CD4-positive, CD25-positive, alpha-beta regulatory T cell (primary cell): ENCODE measurements around the gene MRPL44. TPM values are rescaled to one million over a fixed set of nuclear protein-coding genes. Genes with fewer than 3 reads are reported as not detected.

Experiments
- ATAC-seq, 2 donors: fragments of 150-1000 bp; cut with Tn5 transposase; one replicate each; pipeline ENCODE4 v1.10.0; 2021; ENCODE audit warnings: low read depth in 2 of 2, moderate number of reproducible peaks in 2 of 2, moderate library complexity in 1 of 2
- DNase-seq, 3 donors: peaks; one replicate each; pipeline versions ENCODE4 v3.0.0 to v3.0.0-alpha.2; 2012 to 2022; ENCODE audit warnings: mixed read lengths in 1 of 3
- H3K27ac ChIP-seq: one replicate; pipeline ENCODE4 v1.7.0; 2013; ENCODE audit warnings: mild to moderate bottlenecking, low read length; ENCODE audit not compliant: insufficient read depth, poor library complexity, severe bottlenecking
- H3K27me3 ChIP-seq: one replicate; pipeline ENCODE4 v1.7.0; 2013; ENCODE audit warnings: low read length; ENCODE audit not compliant: control insufficient read depth, insufficient read depth
- H3K36me3 ChIP-seq: one replicate; pipeline ENCODE4 v1.7.0; 2013; ENCODE audit warnings: mild to moderate bottlenecking, low read length, moderate library complexity; ENCODE audit not compliant: control insufficient read depth, insufficient read depth
- H3K4me1 ChIP-seq: 2 replicates; pipeline ENCODE4 v1.7.0; 2013; ENCODE audit warnings: mild to moderate bottlenecking, low read length; ENCODE audit not compliant: insufficient read depth, control insufficient read depth, poor library complexity, severe bottlenecking
- H3K4me3 ChIP-seq: one replicate; pipeline ENCODE4 v1.7.0; 2013; ENCODE audit warnings: low read depth, mild to moderate bottlenecking, low read length, moderate library complexity
- H3K9me3 ChIP-seq, 2 experiments: 1 replicate in 1 of 2; 2 replicates in 1 of 2; pipeline ENCODE4 v1.7.0; 2013; ENCODE audit warnings: low read length in 2 of 2, mild to moderate bottlenecking in 1 of 2, moderate library complexity in 1 of 2; ENCODE audit not compliant: control insufficient read depth in 2 of 2
- H3K27ac Mint-ChIP-seq, 3 donors: one replicate each; pipeline ENCODE4 v1.8.0; 2020 to 2022; ENCODE audit warnings: mild to moderate bottlenecking in 3 of 3, mixed read lengths in 3 of 3, moderate library complexity in 2 of 3
- H3K27me3 Mint-ChIP-seq: one replicate; pipeline ENCODE4 v1.8.0; 2022; ENCODE audit warnings: mild to moderate bottlenecking, mixed read lengths
- H3K36me3 Mint-ChIP-seq: one replicate; pipeline ENCODE4 v1.8.0; 2020; ENCODE audit warnings: mixed read lengths
- H3K4me1 Mint-ChIP-seq, 4 donors: one replicate each; pipeline ENCODE4 v1.8.0; 2020 to 2022; ENCODE audit warnings: mixed read lengths in 4 of 4, mild to moderate bottlenecking in 1 of 4
- H3K4me3 Mint-ChIP-seq, 4 donors: one replicate each; pipeline ENCODE4 v1.8.0; 2020 to 2022; ENCODE audit warnings: mild to moderate bottlenecking in 4 of 4, mixed read lengths in 4 of 4, moderate library complexity in 3 of 4
- H3K9me3 Mint-ChIP-seq, 7 donors: one replicate each; pipeline ENCODE4 v1.8.0; 2020 to 2022; ENCODE audit warnings: mixed read lengths in 7 of 7, mild to moderate bottlenecking in 3 of 7, moderate library complexity in 2 of 7
- polyA plus RNA-seq, 4 donors: library from polyadenylated mRNA; unstranded; fragments of 300-500 nt; fragmentation: Illumina TruSeq; gene quantifications; one replicate each; pipeline ENCODE4 v1.2.3, GENCODE V29; 2021
- total RNA-seq: library from RNA; stranded (reverse); gene quantifications from one replicate; pipeline ENCODE4 v1.2.3, GENCODE V29; 2022

Gene MRPL44
- total and polyA plus RNA-seq, 5 donors from 2014 or later = 27.4 to 46.5 (median 38.4) TPM

GRCh38 chr2:223967981-223968380, 10.7 kb downstream of the MRPL44 start:
- H3K9me3 ChIP-seq = no peaks in the 10 kb centered on the region
- Mint-ChIP-seq H3K27me3 (no peaks in the 10 kb centered on the region), H3K4me1 (peaks cover 6 to 15% (median 7%) of the 10 kb centered on the region in 4 donors), H3K36me3 (peaks cover 10% of the 10 kb centered on the region), H3K4me3 (no peak overlapping the region), H3K9me3 (no peaks in the 10 kb centered on the region), H3K27ac (no peak overlapping the region)
- no peaks in the 10 kb centered on the region for H3K27me3 ChIP-seq
- ATAC-seq (no peak), DNase-seq (no peak)
- H3K27ac ChIP-seq = no peak overlapping the region
- H3K4me1 ChIP-seq = peaks cover 5% of the 10 kb centered on the region
- peaks cover 48% of the 10 kb centered on the region for H3K36me3 ChIP-seq
- H3K4me3 ChIP-seq = no peak overlapping the region

- no peaks in the 10 kb centered on the region for H3K4me1 ChIP-seq
- ATAC-seq (no peak), DNase-seq (no peak)
- no peaks in the 10 kb centered on the region for H3K9me3 Mint-ChIP-seq
- no peak overlapping the region for H3K27ac Mint-ChIP-seq
- H3K4me3 Mint-ChIP-seq = no peak overlapping the region
- H3K9me3 ChIP-seq = no peaks in the 10 kb centered on the region
- H3K4me3 ChIP-seq = no peak overlapping the region
- no peak overlapping the region for H3K27ac ChIP-seq
- peaks cover 40% of the 10 kb centered on the region for H3K36me3 ChIP-seq
- H3K4me1 Mint-ChIP-seq = peaks cover 4 to 8% (median 6%) of the 10 kb centered on the region in 4 donors
- no peaks in the 10 kb centered on the region for H3K27me3 ChIP-seq
- H3K36me3 Mint-ChIP-seq = peaks cover 10% of the 10 kb centered on the region
- no peaks in the 10 kb centered on the region for H3K27me3 Mint-ChIP-seq
Measured at GRCh38 chr2:223969315-223969714, 12.1 kb downstream of the MRPL44 start.

- Histone ChIP-seq H3K27me3 (no peaks in the 10 kb centered on the region), H3K36me3 (peaks cover 34% of the 10 kb centered on the region), H3K4me3 (no peak overlapping the region), H3K27ac (no peak overlapping the region), H3K4me1 (no peaks in the 10 kb centered on the region), H3K9me3 (no peaks in the 10 kb centered on the region)
- ATAC-seq (no peak), DNase-seq (no peak)
- H3K4me3 Mint-ChIP-seq = no peak overlapping the region
- H3K4me1 Mint-ChIP-seq = peaks cover 3 to 6% (median 5%) of the 10 kb centered on the region in 4 donors
- H3K9me3 Mint-ChIP-seq = no peaks in the 10 kb centered on the region
- no peaks in the 10 kb centered on the region for H3K27me3 Mint-ChIP-seq
- H3K27ac Mint-ChIP-seq = no peak overlapping the region
- H3K36me3 Mint-ChIP-seq = peaks cover 10% of the 10 kb centered on the region
Measured at GRCh38 chr2:223969856-223970255, 12.6 kb downstream of the MRPL44 start.

- H3K4me3 Mint-ChIP-seq = no peak overlapping the region
- Histone ChIP-seq H3K27ac (no peak overlapping the region), H3K9me3 (no peaks in the 10 kb centered on the region), H3K36me3 (peaks cover 29% of the 10 kb centered on the region), H3K4me1 (no peaks in the 10 kb centered on the region), H3K4me3 (no peak overlapping the region), H3K27me3 (no peaks in the 10 kb centered on the region)
- peaks cover 3 to 6% (median 4%) of the 10 kb centered on the region in 4 donors for H3K4me1 Mint-ChIP-seq
- no peaks in the 10 kb centered on the region for H3K9me3 Mint-ChIP-seq
- peak; percentile 40 to 77 (median 53) for DNase-seq
- peaks cover 10% of the 10 kb centered on the region for H3K36me3 Mint-ChIP-seq
- peak overlapping the region in 1 of 3 donors; percentile 22 for H3K27ac Mint-ChIP-seq
- H3K27me3 Mint-ChIP-seq = no peaks in the 10 kb centered on the region
- ATAC-seq = peak; percentile 62 to 73
Measured at GRCh38 chr2:223970343-223971128, 13.3 kb downstream of the MRPL44 start.

- H3K27ac Mint-ChIP-seq = no peak overlapping the region
- no peaks in the 10 kb centered on the region for H3K4me1 ChIP-seq
- H3K27me3 ChIP-seq = no peaks in the 10 kb centered on the region
- no peak overlapping the region for H3K27ac ChIP-seq
- H3K36me3 ChIP-seq = peaks cover 18% of the 10 kb centered on the region
- no peak overlapping the region for H3K4me3 ChIP-seq
- peaks cover 6% of the 10 kb centered on the region for H3K36me3 Mint-ChIP-seq
- DNase-seq (no peak), ATAC-seq (no peak)
- H3K27me3 Mint-ChIP-seq = no peaks in the 10 kb centered on the region
- no peaks in the 10 kb centered on the region for H3K9me3 ChIP-seq
- H3K4me3 Mint-ChIP-seq = no peak overlapping the region
- no peaks in the 10 kb centered on the region for H3K9me3 Mint-ChIP-seq
- peaks cover 3 to 6% (median 4%) of the 10 kb centered on the region in 4 donors for H3K4me1 Mint-ChIP-seq
Measured at GRCh38 chr2:223971731-223972130, 14.5 kb downstream of the MRPL44 start.

- Histone ChIP-seq H3K36me3 (peaks cover 9% of the 10 kb centered on the region), H3K4me1 (no peaks in the 10 kb centered on the region)
- no peaks in the 10 kb centered on the region for H3K27me3 Mint-ChIP-seq
Measured at GRCh38 chr2:223972656-223973102, 15.4 kb downstream of the MRPL44 start.

GRCh38 chr2:223973606-223974005, 16.3 kb downstream of the MRPL44 start:
- H3K27me3 Mint-ChIP-seq = peaks cover 4% of the 10 kb centered on the region

More at GRCh38 chr2:223972656-223973102, 15.4 kb downstream of the MRPL44 start:
- Histone ChIP-seq H3K4me3 (no peak overlapping the region), H3K27me3 (no peaks in the 10 kb centered on the region), H3K9me3 (no peaks in the 10 kb centered on the region), H3K27ac (no peak overlapping the region)
- DNase-seq = no peak
- no peak overlapping the region for H3K4me3 Mint-ChIP-seq
- H3K4me1 Mint-ChIP-seq = peaks cover 3 to 6% (median 4%) of the 10 kb centered on the region in 4 donors
- peaks cover 6% of the 10 kb centered on the region for H3K36me3 Mint-ChIP-seq
- ATAC-seq = no peak
- H3K9me3 Mint-ChIP-seq = no peaks in the 10 kb centered on the region
- H3K27ac Mint-ChIP-seq = no peak overlapping the region

More at GRCh38 chr2:223973606-223974005, 16.3 kb downstream of the MRPL44 start:
- H3K36me3 Mint-ChIP-seq = peaks cover 6% of the 10 kb centered on the region
- Histone ChIP-seq H3K27ac (no peak overlapping the region), H3K9me3 (no peaks in the 10 kb centered on the region), H3K27me3 (no peaks in the 10 kb centered on the region), H3K4me3 (no peak overlapping the region), H3K4me1 (no peaks in the 10 kb centered on the region), H3K36me3 (peaks cover 3% of the 10 kb centered on the region)
- no peaks in the 10 kb centered on the region for H3K9me3 Mint-ChIP-seq
- H3K27ac Mint-ChIP-seq = no peak overlapping the region
- no peak overlapping the region for H3K4me3 Mint-ChIP-seq
- DNase-seq = no peak
- ATAC-seq = no peak
- H3K4me1 Mint-ChIP-seq = peaks cover 3 to 6% (median 4%) of the 10 kb centered on the region in 4 donors
